Gastroesophageal sphincter (tissue), 3 donors: Measurements from ENCODE around the gene FAM163A.

Experiments used
- CTCF ChIP-seq, 4 experiments: fragments of 200-600 bp in 2 of 4; fragments of 450-650 bp in 2 of 4; sonication (generic) in 1 of 4; IDR thresholded peaks; one replicate each; pipeline ENCODE4 v1.5.1; 2017 to 2019; ENCODE audit warnings: antibody characterized with exemption in 4 of 4, mild to moderate bottlenecking in 2 of 4, moderate library complexity in 2 of 4
- EP300 ChIP-seq: sonication (generic); formaldehyde crosslinking; IDR thresholded peaks from one replicate; pipeline ENCODE4 v1.6.1; 2017; ENCODE audit warnings: antibody characterized with exemption, mild to moderate bottlenecking
- POLR2A ChIP-seq, 2 donors: fragments of 450-650 bp; IDR thresholded peaks; one replicate each; pipeline ENCODE4 v1.6.1; 2017; ENCODE audit warnings: antibody characterized with exemption in 2 of 2, mild to moderate bottlenecking in 2 of 2, moderate library complexity in 1 of 2
- POLR2AphosphoS5 ChIP-seq: sonication (generic); formaldehyde crosslinking; IDR thresholded peaks from one replicate; pipeline ENCODE4 v1.6.1; 2017; ENCODE audit warnings: antibody characterized with exemption

GRCh38 chr1:179709841-179710329 lies 33.2 kb upstream of the FAM163A start:
- TF ChIP-seq CTCF (IDR thresholded peaks at IDR 0.05) (no peak), POLR2AphosphoS5 (no peak), POLR2A (IDR thresholded peaks at IDR 0.05) (no peak), EP300 (no peak)
